Endothelial cell of umbilical vein (primary cell): ENCODE measurements around the gene CDH22. TPM values are rescaled to one million over a fixed set of nuclear protein-coding genes. Genes with fewer than 3 reads are reported as not detected.

ENCODE experiments used
- BruUV-seq: library from RNA; stranded (reverse); fragments of 400-500 nt; replicated peaks from 2 replicates; lab custom pipeline; 2021; lab: Mats Ljungman, UMichigan
- CTCF ChIA-PET: fragments of 300-600, 350-600 bp; sonication (Branson Sonifier 250); formaldehyde crosslinking; loops from one replicate; lab custom pipeline; 2021; ENCODE audit warnings: antibody characterized with exemption, inconsistent platforms; lab: Charles Lee
- POLR2A ChIA-PET: fragments of 300-600, 350-600 bp; sonication (Branson Sonifier 250); formaldehyde crosslinking; loops from one replicate; lab custom pipeline; 2021; ENCODE audit warnings: antibody characterized with exemption, inconsistent platforms; lab: Charles Lee
- DNase-seq: peaks from one replicate; pipeline ENCODE4 v3.0.0-alpha.2; 2011; ENCODE audit warnings: low read depth, low spot score
- FAIRE-seq: peaks from 2 replicates; lab custom pipeline; 2011; peaks lifted over from hg19 to GRCh38; lab: Jason Lieb, UNC
- H2AFZ ChIP-seq: 2 replicates; pipeline ENCODE4 v1.6.0; 2012; ENCODE audit warnings: low read depth, low read length, control low read depth, inconsistent platforms
- H3K27ac ChIP-seq: 2 replicates; pipeline ENCODE4 v1.5.1; 2011; ENCODE audit warnings: low read depth, mild to moderate bottlenecking, control low read depth, low read length, moderate library complexity; ENCODE audit not compliant: insufficient read depth
- H3K27me3 ChIP-seq, 2 experiments: 2 replicates each; pipeline versions ENCODE4 v1.6.0 to v1.6.1; 2011; ENCODE audit warnings: low read length in 2 of 2, mixed read lengths in 1 of 2; ENCODE audit not compliant: control insufficient read depth in 2 of 2, insufficient read depth in 2 of 2
- H3K36me3 ChIP-seq, 2 experiments: 2 replicates in 1 of 2; 3 replicates in 1 of 2; pipeline ENCODE4 v1.5.1; 2011; ENCODE audit warnings: low read length in 2 of 2, mild to moderate bottlenecking in 1 of 2, moderate library complexity in 1 of 2; ENCODE audit not compliant: control insufficient read depth in 2 of 2, insufficient read depth in 2 of 2; ENCODE audit errors: extremely low read depth in 1 of 2
- H3K4me1 ChIP-seq: 3 replicates; pipeline ENCODE4 v1.5.1; 2011; ENCODE audit warnings: mild to moderate bottlenecking, low read length; ENCODE audit not compliant: control insufficient read depth, insufficient read depth; ENCODE audit errors: extremely low read depth
- H3K4me2 ChIP-seq: 2 replicates; pipeline ENCODE4 v1.6.1; 2011; ENCODE audit warnings: low read length, control low read depth, mixed read lengths; ENCODE audit not compliant: insufficient read depth
- H3K4me3 ChIP-seq, 3 experiments: fragments of 200-600 bp in 1 of 3; sonication (generic), shearing (Covaris generic) in 1 of 3; replicated peaks in 1 of 3; 2 replicates each; pipeline ENCODE4 v1.5.1; 2011 to 2016; ENCODE audit warnings: control low read depth in 3 of 3, low read length in 3 of 3, mild to moderate bottlenecking in 2 of 3, inconsistent platforms in 1 of 3, low read depth in 1 of 3, moderate library complexity in 1 of 3; ENCODE audit not compliant: insufficient read depth in 1 of 3
- H3K79me2 ChIP-seq: 2 replicates; pipeline ENCODE4 v1.6.0; 2012; ENCODE audit warnings: low read length, inconsistent platforms; ENCODE audit not compliant: control insufficient read depth, insufficient read depth
- H3K9ac ChIP-seq: replicated peaks from 2 replicates; pipeline ENCODE3; 2011; ENCODE audit warnings: low read length, control low read depth; ENCODE audit not compliant: insufficient read depth; ENCODE audit errors: extremely low read depth
- H3K9me1 ChIP-seq: replicated peaks from 3 replicates; pipeline ENCODE4 v1.6.0; 2011; ENCODE audit warnings: mild to moderate bottlenecking, low read length; ENCODE audit not compliant: control insufficient read depth, insufficient read depth; ENCODE audit errors: extremely low read depth
- H3K9me3 ChIP-seq: replicated peaks from 2 replicates; pipeline ENCODE4 v1.5.1; 2012; ENCODE audit warnings: low read length, inconsistent platforms; ENCODE audit not compliant: control insufficient read depth, insufficient read depth
- H4K20me1 ChIP-seq: replicated peaks from 2 replicates; pipeline ENCODE3; 2011; ENCODE audit warnings: mild to moderate bottlenecking, low read length; ENCODE audit not compliant: control insufficient read depth, insufficient read depth; ENCODE audit errors: extremely low read depth
- CTCF ChIP-seq, 2 donors: IDR thresholded peaks; 1 replicate in 1 of 2; 2 replicates in 1 of 2; pipeline ENCODE4 v1.5.1; 2011; ENCODE audit warnings: low read length in 2 of 2, mild to moderate bottlenecking in 2 of 2, moderate library complexity in 2 of 2, control low read depth in 1 of 2, inconsistent platforms in 1 of 2, low read depth in 1 of 2; ENCODE audit not compliant: insufficient read depth in 1 of 2; ENCODE audit errors: extremely low read depth in 1 of 2
- EZH2 ChIP-seq: IDR thresholded peaks from 2 replicates; pipeline ENCODE4 v1.6.1; 2012; ENCODE audit warnings: borderline replicate concordance, low read depth, mild to moderate bottlenecking, moderate library complexity, low read length, inconsistent platforms; ENCODE audit not compliant: severe bottlenecking
- FOS ChIP-seq: IDR thresholded peaks from 2 replicates; pipeline ENCODE4 v1.6.1; 2011; ENCODE audit warnings: mild to moderate bottlenecking, low read length, moderate library complexity, borderline replicate concordance; ENCODE audit not compliant: insufficient read depth
- GATA2 ChIP-seq: IDR thresholded peaks from 2 replicates; pipeline ENCODE4 v1.7.0; 2011; ENCODE audit warnings: low read depth, mild to moderate bottlenecking, moderate library complexity, mixed read lengths, low read length; ENCODE audit not compliant: insufficient read length, insufficient read depth
- JUN ChIP-seq: IDR thresholded peaks from 2 replicates; pipeline ENCODE4 v1.6.1; 2011; ENCODE audit warnings: borderline replicate concordance, low read depth; ENCODE audit not compliant: insufficient read length, insufficient read depth
- MAX ChIP-seq: IDR thresholded peaks from 2 replicates; pipeline ENCODE4 v1.6.1; 2011; ENCODE audit not compliant: insufficient read depth, insufficient read length
- MYC ChIP-seq: IDR thresholded peaks from one replicate; pipeline ENCODE4 v1.6.1; 2011; ENCODE audit warnings: mild to moderate bottlenecking, low read depth, low read length
- POLR2A ChIP-seq: IDR thresholded peaks from 2 replicates; pipeline ENCODE4 v1.6.1; 2012; ENCODE audit warnings: low read depth, mild to moderate bottlenecking, control low read depth, low read length
- POLR2AphosphoS5 ChIP-seq: IDR thresholded peaks from 2 replicates; pipeline ENCODE4 v1.6.1; 2012; ENCODE audit warnings: low read depth, mild to moderate bottlenecking, control low read depth, low read length, moderate library complexity; ENCODE audit not compliant: insufficient read depth
- dilution Hi-C: fragments of 300-500 bp; cut with MboI; formaldehyde crosslinking; loops from one replicate; pipeline ENCODE4 v1.15.0; 2019; ENCODE audit warnings: low sequenced_read_pairs; ENCODE audit not compliant: extremely low pct_ligation_motif_present
- intact Hi-C: fragments of 100-400 bp; cut with micrococcal nuclease; formaldehyde crosslinking; loops from one replicate; pipeline ENCODE4 v1.10.0; 2022
- polyA plus RNA-seq, 4 experiments: library from polyadenylated mRNA; depleted of rRNA in 3 of 4; stranded (reverse) in 3 of 4; unstranded in 1 of 4; fragments of >200 nt; gene quantifications; 2 replicates each; pipeline versions ENCODE4 v1.2.1 to v1.2.3, GENCODE V29; 2011 to 2012; ENCODE audit warnings: missing spikeins in 1 of 4
- total RNA-seq: library from RNA; stranded (reverse); gene quantifications from 2 replicates; pipeline ENCODE4 v1.2.3, GENCODE V29; 2021

CDH22 gene
- total and polyA plus RNA-seq, 2 donors (not counting 3 experiments of a cell fraction or from before 2014, with no cell fraction given), result not detected

GRCh38 chr20:46154796-46155195, 153.5 kb downstream of the CDH22 start:
- H3K4me2 ChIP-seq, result no peak overlapping the region
- dilution Hi-C loops (no loop called here), intact Hi-C loops (no loop called here)
- DNase-seq (no peak), FAIRE-seq (no peak)
- H3K27ac ChIP-seq, result no peak overlapping the region
- no peak overlapping the region for H3K4me3 ChIP-seq
- no peak overlapping the region for H3K9ac ChIP-seq
- no peaks in the 10 kb centered on the region for H3K9me1 ChIP-seq
- H3K9me3 ChIP-seq, result no peaks in the 10 kb centered on the region
- ChIA-PET POLR2A (no interaction called here), CTCF (interaction anchor here (1.3 kb wide), 1 partner anchor 11 kb away, joined by 5 read pairs; no protein-coding TSS in a partner anchor)
- H3K4me1 ChIP-seq, result no peaks in the 10 kb centered on the region
- TF ChIP-seq MAX (no peak), MYC (no peak), EZH2 (no peak), CTCF (IDR thresholded peaks at IDR 0.05; ENCODE audit: extremely low read depth in 1 of 2, insufficient read depth in 1 of 2, low read depth in 1 of 2, low read length in 2 of 2) (no peak), JUN (no peak), POLR2AphosphoS5 (no peak), GATA2 (no peak), POLR2A (no peak), FOS (no peak)
- no peaks in the 10 kb centered on the region for H4K20me1 ChIP-seq
- no peaks in the 10 kb centered on the region for H3K36me3 ChIP-seq
- H2AFZ ChIP-seq, result no peak overlapping the region
- H3K79me2 ChIP-seq, result no peaks in the 10 kb centered on the region
- no TSS peak for BruUV-seq
- no peaks in the 10 kb centered on the region for H3K27me3 ChIP-seq
